CD4-positive, alpha-beta T cell treated with Interleukin-15 for 1 hour (primary cell): Measurements from ENCODE around the gene PHOX2A.

Experiments used
- DNase-seq: peaks from one replicate; pipeline ENCODE4 v3.0.0-alpha.2; 2020

Gene PHOX2A

GRCh38 chr11:72233056-72233772, 10.8 kb downstream of the PHOX2A start:
- no peak for DNase-seq

DNA sequence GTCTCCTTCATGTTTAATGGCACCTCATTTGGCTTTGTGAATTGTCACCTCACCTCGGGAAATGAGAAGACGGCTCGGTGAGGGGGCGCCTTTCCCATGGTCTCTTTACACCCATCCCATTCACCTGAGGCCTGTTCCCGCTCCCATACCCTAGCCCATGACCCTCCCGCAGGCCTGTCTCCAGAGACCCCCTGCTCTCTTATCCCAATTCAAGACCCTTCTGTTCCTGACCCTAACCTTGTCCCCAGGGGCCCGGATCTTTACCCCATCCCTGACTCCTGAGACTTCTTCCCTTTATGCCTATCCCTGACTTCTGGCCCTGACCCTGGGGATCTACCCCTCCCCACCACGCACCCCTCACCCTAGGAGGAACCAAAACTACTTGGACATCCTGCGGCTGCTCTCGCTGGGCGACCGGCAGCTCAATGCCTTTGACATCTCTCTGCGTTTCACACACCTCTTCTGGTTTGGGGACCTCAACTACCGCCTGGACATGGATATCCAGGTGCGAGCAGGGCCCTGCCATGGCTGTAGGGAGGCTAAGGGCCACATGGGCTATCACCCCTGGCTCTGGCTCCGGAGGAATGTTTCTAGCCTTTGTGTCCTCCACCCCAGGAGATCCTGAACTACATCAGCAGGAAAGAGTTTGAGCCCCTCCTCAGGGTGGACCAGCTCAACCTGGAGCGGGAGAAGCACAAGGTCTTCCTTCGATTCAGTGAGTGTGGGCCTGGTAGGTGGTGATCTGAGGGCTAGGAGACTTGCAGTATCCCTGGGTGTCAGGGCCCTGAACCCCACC, 11.5 kb downstream of the PHOX2A start:
- DNase-seq = no peak

GRCh38 chr11:72231396-72232259, 12.3 kb downstream of the PHOX2A start:
- no peak for DNase-seq

- DNase-seq = no peak
Observed at GRCh38 chr11:72230764-72231365, 13.1 kb downstream of the PHOX2A start.

DNA sequence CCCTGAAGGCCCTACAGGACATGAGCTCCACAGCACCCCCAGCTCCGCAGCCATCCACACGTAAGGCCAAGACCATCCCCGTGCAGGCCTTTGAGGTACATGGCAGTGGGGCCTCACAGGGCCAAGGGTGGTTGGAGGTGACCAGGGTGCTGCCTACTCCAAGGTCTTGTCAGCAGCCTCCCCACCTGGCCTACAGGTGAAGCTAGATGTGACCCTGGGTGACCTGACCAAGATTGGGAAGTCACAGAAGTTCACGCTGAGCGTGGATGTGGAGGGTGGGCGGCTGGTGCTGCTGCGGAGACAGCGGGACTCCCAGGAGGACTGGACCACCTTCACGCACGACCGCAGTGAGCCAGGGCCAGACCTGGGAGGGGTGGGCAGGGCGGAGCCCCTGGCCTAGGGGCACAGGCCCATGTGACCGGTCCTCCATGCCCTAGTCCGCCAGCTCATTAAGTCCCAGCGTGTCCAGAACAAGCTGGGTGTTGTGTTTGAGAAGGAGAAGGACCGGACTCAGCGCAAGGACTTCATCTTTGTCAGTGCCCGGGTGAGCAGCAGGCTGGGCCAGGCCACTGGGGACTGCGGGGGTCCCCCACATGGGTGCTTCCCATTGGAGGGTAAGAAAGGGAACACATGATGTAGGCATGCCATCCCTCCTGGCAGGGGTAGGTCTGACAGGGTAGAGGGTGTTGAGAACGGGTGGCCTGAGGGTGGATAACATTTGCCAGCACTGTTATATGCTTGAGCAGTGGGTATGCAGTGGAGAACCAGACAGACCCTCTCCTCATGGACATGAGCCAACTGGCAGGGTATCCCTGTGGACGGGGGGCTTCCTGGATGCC, 13.8 kb downstream of the PHOX2A start:
- DNase-seq = no peak

DNA sequence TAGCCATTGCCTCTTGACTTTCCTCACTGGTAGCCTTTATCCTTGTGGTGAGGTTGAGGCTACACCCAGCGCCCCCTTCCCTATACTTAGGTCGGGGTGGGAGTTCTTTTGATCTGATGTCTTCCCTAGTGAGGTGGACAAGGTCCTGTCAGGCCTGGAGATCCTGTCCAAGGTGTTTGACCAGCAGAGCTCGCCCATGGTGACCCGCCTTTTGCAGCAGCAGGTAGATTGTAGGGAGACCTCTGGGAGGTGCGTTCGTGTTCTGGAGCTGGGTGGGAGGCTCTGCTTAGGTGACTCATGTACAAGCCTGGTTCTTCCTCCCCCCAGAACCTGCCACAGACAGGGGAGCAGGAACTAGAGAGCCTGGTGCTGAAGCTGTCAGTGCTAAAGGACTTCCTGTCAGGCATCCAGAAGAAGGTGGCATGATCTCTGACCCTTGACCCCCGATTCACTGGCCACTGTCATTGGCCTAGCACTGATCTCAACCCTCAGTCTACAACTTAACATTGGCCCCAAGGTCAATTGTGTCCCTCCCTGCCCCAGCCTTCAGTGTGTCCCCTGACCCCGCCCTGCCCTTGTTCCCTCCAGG, 14.5 kb downstream of the PHOX2A start:
- DNase-seq = no peak

DNA sequence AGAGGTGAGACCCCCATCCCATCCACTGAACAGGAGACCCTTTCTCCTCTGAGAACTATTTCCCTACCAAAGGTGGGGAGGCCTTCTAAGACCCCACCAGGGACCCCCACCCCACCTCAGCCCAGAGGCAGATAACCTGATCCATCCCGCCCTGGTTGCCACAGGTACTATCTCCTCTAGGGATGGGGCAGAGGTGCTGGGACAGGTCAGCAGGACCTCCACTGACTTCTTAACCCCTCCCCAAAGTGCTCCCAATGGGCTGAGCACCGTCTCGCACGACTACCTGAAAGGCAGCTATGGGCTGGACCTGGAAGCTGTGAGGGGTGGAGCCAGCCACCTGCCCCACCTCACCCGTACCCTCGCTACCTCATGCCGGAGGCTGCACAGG, 15.1 kb downstream of the PHOX2A start:
- no peak for DNase-seq

DNA sequence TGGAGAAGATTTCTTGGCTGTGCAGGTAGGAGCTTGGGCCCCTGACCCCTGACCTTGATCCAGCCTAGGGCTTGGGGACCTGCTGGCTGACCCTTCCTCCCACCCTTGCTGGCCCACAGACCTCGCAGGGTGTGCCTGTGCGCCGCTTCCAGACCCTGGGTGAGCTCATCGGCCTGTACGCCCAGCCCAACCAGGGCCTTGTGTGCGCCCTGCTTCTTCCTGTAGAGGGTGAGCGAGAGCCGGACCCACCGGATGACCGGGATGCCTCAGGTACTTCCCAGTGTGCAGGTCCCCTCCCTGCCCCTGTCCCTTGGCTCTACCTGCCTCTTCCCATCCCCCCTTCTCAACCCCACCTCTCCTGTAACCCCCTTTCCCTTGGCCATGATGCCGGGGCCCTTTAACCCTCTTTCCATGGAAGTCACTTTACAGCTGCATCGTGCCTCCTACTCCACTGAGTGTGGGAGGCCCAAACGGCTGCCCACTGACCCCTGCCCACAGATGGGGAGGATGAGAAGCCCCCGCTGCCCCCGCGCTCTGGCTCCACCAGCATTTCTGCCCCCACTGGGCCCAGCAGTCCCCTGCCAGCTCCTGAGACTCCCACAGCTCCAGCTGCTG, 15.6 kb downstream of the PHOX2A start:
- no peak for DNase-seq

GRCh38 chr11:72227316-72228228, 16.4 kb downstream of the PHOX2A start:
- DNase-seq = no peak

DNA sequence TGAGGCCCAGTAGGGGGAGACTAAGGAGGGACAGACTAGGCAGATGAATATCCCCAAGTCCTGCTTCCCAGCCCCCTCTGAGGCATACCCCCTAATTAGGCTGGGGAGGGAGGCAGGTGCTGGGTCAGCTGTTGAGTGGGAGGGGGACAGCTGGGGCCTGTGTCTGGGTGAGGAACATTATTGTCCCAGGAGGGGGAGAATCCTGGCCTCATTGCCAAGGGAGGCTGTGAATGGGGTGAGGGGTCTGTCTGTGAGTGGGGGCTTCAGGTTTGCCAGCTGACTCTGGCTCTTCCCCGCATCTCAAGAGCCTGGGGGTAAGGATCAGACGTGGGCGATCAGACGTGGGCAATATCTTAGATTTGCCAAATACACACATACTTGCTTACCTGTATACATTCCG, 17.3 kb downstream of the PHOX2A start:
- DNase-seq = no peak

GRCh38 chr11:72225411-72225951, 18.5 kb downstream of the PHOX2A start:
- DNase-seq = no peak

DNA sequence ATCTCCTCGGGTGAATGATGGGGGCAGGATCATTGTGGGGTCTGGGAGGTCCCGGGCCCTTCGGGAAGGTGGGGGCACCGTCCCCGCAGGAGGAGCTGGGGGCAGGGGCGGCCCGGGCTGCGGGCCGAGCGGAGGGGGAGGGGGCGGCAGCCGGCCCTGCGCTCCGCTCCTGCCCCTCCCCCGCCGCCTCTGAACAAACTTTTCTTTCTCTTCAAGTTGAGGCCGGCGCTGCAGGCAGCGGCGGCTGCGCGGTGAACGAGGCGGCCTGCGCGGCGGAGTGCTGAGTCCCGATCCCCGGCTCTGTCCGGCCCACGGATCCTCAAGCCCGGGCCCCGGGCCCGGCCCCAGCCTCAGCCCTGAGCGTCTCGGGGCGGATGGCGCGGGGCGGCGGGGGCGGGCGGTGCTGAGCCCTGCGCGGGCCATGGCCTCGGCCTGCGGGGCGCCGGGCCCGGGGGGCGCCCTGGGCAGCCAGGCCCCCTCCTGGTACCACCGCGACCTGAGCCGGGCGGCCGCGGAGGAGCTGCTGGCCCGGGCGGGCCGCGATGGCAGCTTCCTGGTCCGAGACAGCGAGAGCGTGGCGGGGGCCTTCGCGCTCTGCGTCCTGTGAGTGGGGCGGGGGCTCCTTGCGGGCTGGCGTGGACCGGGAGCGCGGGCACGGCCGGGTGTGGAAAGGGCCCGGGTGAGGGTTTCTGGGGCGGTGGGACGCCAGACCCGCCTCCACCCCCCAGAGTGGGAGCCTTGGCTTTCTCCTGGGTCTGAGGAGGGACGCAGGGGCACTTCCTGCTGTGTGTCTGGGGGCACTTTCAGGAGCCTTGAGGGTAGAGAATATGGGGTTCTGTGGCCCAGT, 19.2 kb downstream of the PHOX2A start, which contains the start of gene INPPL1:
TSS of gene INPPL1 (plus strand) at position 204 of the 847 bp plus-strand sequence. CDS start at position 422, 218 bp downstream.
- DNase-seq = no peak

GRCh38 chr11:72223615-72224563, 20.1 kb downstream of the PHOX2A start:
- peak; percentile 51 for DNase-seq

GRCh38 chr11:72222907-72223614, 20.9 kb downstream of the PHOX2A start:
- DNase-seq = peak; percentile 94

DNA sequence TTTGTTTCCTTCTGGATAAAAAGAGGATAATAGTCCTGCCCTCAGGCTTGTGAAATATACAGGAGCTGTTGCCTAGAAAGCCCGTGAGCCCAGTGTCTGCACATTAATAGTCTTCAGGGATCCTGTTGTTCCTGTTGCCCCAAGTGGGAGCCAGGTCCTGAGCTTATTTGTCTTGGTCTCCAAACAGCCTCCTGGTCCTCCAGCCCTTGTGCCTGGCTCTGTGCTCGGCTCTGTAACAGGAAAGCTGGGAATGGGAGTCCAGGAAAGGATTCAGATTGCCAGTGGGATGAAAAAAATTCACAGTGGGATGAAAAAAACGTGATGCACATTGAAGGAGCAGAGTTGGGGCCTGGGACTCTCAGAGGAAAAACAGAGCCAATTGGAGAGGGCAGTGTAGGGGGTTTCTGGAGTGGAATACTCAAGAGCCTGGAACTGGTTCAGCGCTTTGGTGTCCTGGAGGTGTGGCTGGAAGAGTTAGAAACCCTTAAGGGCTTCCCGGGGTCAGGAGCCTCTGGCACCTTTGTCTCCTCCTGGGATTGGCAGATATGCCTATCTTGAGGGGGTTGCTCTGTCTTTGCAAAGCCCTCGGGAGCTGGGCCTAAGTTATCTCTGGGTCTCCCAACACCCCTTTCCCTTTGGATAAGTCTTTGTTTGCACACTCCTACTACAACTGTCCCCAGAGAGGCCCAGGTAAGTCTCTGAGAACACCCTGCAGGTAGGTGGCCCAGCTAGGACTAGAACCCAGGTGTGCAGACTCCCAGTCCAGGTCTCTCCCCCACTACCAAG, 21.7 kb downstream of the PHOX2A start:
- DNase-seq = no peak
